Testis (tissue), 2 donors: ENCODE measurements around the gene C11orf65.

Source experiments
- POLR2A ChIP-seq: fragments of 450-650 bp; IDR thresholded peaks from one replicate; pipeline ENCODE4 v1.6.1; 2017; ENCODE audit warnings: antibody characterized with exemption, mild to moderate bottlenecking, moderate library complexity
- TF ChIP-seq, protein P1 (sequence below), 3 experiments: fragments of 450-650 bp in 2 of 3; fragments of 200-600 bp in 1 of 3; sonication (generic) in 1 of 3; IDR thresholded peaks; one replicate each; pipeline ENCODE4 v1.5.1; 2016 to 2019; ENCODE audit warnings: antibody characterized with exemption in 3 of 3, mild to moderate bottlenecking in 2 of 3, moderate library complexity in 1 of 3

DNA sequence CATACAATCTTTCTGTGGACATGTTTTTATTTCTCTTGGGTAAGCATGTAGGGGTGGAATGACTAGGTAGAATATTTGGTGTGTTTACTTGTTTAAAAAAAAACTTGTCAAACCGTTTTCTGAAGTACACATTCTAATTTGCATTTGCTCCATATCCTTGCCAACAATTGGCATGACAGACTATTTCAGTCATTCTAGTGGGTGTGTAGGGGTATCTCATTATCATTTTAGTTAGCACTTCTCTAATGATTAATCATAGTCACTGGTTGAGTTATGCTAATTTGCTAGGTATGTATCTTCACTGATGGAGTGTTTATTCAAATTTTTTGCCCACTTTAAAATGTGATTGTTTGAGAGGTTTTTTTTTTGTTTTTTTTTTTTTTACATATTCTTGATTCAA lies 64.3 kb downstream of the C11orf65 start:
- TF ChIP-seq, protein P1, sequence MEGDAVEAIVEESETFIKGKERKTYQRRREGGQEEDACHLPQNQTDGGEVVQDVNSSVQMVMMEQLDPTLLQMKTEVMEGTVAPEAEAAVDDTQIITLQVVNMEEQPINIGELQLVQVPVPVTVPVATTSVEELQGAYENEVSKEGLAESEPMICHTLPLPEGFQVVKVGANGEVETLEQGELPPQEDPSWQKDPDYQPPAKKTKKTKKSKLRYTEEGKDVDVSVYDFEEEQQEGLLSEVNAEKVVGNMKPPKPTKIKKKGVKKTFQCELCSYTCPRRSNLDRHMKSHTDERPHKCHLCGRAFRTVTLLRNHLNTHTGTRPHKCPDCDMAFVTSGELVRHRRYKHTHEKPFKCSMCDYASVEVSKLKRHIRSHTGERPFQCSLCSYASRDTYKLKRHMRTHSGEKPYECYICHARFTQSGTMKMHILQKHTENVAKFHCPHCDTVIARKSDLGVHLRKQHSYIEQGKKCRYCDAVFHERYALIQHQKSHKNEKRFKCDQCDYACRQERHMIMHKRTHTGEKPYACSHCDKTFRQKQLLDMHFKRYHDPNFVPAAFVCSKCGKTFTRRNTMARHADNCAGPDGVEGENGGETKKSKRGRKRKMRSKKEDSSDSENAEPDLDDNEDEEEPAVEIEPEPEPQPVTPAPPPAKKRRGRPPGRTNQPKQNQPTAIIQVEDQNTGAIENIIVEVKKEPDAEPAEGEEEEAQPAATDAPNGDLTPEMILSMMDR (IDR thresholded peaks at IDR 0.05), result no peak
- TF ChIP-seq POLR2A, result no peak
